HG02885 (cell line): ENCODE data around the gene MUC5AC.

Experiments
- ATAC-seq: cut with Tn5 transposase; IDR thresholded peaks from one replicate; pipeline ENCODE4 v1.9.1; 2021; ENCODE audit warnings: mild to moderate bottlenecking; ENCODE audit not compliant: unreplicated experiment, poor library complexity

Gene MUC5AC

DNA sequence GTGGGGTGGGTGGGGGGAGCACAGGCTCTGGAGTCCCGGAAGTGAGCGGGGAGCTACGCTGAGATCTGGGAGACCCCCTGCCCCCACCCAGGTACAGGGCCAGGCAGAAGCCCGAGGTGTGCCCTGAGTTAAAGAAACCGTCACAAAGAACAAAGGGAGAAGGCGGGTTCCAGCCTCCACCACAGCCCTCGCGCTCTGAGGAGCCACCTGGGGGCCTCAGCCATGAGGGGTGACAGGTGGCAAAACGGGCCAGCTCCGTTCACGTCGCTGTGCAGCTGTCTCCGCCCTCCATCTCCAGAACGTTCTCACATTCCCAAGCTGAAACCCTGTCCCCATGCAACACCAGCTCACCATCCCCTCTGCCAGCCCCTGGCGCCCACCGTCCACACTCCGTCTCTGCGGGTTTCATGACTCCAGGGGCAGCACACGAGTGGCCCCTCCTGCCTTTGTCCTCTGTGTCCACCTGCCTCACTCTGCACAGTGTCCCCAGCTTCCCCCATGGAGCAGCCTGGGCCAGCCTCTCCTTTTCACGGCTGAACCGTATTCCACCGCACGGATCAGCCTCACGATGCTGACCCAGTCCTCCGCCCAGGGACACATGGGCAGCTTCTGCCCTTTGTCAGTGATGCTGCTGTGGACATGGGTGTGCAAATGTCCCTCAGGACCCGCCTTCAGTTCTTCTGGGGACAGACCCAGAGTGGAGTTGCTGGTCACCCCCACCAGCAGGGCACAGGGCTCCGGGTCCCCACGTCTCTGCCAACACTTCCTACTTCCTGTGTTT, 63.4 kb downstream of the MUC5AC start:
- ATAC-seq, result no peak

DNA sequence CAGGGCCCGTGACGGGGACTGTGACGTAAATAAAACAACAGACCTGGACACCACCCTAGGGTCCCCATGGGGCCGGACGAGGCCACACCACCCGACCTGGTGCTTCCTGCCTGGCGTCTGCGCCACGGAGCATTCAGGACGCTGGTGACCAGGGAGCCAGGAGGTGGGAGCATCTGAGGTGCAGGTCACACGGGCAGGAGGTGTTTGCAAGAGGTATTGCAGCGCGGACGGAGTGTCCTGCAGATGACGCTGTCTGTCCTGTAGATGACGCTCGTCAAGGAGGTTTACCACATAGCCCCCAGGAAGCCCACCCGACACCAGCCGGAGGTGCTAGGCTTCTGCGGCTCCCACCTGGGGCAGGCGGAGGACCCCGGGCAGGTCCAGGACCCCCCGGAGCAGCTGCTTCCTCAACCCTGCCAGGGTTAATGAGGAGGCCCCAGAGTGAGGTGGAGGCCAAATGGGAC, 64.1 kb downstream of the MUC5AC start:
- no peak for ATAC-seq

- no peak for ATAC-seq
These were observed 65.0 kb downstream of the MUC5AC start, which contains the start of gene MUC5B for GRCh38 chr11:1222491-1223345. Gene MUC5B (plus strand): TSS chr11:1223066. CDS start chr11:1223124, 58 bp downstream.

DNA sequence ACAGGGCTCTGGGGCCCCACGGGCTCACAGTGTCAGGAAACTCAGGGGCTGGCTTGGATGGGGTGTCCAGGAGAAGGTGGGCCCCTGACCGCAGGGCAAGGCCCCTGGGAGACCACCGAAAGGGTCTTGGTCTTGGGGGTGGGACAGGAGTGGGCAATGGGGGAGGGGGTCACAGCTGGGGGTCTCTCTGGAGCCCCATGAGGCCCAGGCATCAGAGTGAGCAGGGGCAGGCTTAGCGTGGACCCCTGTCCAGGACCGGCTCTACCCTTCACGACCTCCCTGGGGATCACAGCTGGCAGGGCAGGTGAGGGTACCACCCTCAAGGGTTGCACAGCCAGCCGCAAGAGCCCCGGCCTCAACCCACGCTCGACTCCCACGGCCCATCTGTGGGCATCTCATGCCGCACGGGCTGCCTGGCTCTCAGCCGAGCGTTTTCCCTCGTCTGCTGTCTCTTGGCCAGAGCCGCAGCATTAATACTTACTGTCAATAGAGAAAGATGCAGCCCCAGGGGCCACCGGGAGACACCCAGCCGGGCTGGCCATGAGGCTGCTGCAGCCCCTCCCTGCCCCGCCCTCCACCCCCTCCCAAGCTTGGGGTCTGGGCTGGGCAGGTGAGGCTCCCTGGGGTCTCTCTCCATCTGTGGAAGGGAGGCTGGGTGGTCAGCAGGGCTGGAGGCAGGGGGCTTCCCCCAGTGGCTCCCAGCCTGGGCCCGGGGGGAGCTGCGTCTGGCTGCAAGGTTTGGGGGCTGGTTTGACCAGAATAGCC, 65.8 kb downstream of the MUC5AC start:
- ATAC-seq, result no peak

- no peak for ATAC-seq
These were observed 66.3 kb downstream of the MUC5AC start for GRCh38 chr11:1224111-1224490.

- no peak for ATAC-seq
These were observed 67.0 kb downstream of the MUC5AC start for GRCh38 chr11:1224491-1225385.

DNA sequence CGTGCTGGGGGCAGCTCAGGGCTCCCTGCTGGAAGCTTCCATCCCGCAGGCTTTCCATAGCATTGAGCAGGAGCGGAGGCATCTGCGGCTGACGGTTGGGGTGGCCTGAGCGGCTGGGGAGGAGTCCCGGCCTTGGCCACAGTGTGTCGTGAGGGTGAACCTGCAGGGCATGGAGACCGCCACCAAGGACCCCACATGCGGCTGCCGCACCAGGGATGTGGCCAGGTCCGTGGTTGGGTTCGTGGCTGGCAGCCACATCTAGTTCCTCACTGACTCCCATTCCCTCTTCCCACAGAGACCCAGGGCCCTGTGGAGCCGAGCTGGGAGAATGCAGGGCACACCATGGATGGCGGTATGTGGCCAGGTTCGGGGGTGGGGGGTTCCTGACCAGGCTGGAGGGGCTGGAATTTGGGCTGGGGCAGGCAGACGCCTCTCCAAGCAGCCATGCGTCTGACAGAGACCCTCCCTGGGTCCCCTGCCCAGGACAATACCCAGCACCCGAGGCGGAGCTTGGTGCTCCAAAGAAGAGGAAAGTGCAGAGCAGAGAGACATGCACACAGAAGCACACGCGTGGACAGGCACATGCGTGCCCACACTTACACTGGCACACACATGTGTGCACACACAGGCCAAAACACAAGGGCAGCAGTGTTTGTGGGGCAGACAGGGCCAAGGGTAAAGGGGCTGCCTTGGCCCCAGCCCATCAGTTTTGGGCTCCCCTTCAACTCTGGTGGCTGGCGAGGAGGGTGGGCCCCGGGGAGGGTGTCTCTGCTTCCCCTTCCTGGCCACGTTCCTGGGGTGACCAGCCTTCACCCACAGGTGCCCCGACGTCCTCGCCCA, 67.9 kb downstream of the MUC5AC start:
- ATAC-seq, result no peak

- ATAC-seq, result no peak
These were observed 68.7 kb downstream of the MUC5AC start for GRCh38 chr11:1226226-1226985.

DNA sequence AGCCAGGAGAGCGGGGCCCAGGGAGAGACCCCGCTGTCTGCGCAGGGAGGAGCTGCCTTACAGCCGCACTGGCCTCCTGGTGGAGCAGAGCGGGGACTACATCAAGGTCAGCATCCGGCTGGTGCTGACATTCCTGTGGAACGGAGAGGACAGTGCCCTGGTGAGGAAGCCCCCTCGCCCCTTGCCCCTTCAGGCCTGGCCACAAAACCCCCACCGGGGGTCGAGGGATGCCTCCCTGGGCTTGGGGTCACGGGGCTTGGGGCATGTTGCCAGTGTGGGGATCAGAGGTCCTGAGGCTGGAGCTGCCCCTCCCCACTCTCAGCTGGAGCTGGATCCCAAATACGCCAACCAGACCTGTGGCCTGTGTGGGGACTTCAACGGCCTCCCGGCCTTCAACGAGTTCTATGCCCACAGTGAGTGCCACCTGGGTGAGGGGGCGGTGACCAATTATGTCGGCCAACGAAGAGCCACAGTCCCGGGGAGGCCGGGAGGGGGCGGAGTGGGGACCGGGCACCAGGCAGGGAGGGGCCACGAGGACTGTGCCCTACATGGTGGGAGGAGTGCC, 69.3 kb downstream of the MUC5AC start:
- ATAC-seq, result no peak

DNA sequence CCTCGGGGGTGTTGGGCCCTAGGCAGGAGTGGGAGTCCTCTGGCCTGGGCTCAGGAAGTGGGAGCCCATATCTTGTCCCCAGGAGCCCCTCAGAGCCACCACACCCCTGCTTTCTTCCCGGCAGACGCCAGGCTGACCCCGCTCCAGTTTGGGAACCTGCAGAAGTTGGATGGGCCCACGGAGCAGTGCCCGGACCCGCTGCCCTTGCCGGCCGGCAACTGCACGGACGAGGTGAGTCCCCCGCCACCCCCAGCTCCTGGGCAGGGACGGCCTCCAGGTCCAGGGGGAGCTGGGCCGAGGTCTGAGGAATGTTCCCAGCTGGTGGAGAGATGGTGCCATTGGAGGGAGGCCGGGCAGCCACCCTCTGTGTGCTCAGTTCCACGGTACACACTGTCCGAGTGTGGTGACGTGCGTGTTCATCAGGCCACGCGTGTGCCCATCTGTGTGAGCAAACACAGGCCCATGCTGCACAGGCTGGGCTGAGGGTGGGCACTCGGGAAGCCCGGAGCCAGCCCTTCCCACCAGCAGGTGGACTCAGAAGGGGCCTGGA, 69.9 kb downstream of the MUC5AC start:
- no peak for ATAC-seq

DNA sequence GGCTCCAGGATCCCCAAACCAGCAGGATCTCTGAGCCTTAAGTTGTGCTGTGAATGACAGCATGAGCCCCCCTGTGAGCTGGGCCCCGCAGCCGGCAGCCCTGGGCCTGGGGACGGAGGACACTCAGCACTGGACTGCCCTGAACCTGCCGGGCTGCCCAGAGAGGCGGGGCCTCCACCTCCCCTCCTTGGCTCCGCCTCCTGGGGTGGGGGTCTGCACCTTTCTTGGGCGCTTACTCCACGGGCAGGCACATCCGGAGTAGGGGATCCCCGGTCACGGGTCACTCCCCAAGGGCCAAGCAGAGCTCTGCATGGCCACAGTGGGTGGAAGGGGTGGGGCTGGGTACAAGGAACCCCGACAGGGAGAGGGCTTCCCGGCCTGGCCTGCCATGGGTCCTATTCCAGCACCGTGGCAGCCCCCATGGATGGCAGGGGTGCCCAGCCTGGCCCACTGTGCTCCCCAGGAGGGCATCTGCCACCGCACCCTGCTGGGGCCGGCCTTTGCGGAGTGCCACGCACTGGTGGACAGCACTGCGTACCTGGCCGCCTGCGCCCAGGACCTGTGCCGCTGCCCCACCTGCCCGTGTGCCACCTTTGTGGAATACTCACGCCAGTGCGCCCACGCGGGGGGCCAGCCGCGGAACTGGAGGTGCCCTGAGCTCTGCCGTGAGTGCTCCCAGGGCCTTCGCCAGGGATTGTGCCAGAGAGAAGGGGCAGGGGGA, 70.5 kb downstream of the MUC5AC start:
- ATAC-seq, result no peak

DNA sequence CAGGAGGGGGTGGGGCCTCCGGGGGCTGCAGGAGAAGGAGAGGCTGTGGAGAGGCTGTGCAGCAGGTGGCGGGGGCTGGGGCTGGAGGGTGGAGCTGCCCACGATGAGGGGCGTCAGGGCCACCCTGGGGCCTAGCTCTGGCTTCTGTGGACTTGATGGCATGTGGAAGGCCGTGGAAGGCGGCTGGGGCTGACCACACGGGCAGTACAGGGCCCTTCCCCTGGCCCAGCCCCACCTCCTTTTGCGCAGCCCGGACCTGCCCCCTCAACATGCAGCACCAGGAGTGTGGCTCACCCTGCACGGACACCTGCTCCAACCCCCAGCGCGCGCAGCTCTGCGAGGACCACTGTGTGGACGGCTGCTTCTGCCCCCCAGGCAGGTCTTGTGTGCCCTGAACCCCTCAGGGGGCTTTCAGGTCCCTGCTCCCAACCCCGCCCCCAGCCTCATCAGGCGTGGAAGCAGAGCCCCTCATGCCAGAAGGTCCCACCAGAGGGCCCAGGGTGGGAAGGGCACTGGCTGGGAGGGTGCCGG, 71.2 kb downstream of the MUC5AC start:
- ATAC-seq, result no peak

GRCh38 chr11:1229471-1230120, 71.8 kb downstream of the MUC5AC start:
- no peak for ATAC-seq

DNA sequence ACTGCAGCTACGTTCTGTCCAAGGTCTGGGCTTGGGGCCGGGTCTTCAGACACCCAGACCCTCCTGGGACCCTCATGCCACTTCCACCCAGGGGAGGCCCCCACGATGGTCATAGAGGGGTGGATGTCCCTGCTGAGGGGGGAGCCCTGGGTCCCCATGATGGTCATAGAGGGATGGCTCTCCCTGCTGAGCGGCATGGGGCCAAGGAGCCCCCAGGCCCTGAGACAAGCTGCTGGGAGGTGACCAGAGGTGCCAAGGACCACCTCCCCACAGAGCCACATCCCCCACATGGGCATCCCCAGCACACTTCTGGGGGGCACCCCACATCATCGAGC, 72.3 kb downstream of the MUC5AC start:
- ATAC-seq, result no peak

DNA sequence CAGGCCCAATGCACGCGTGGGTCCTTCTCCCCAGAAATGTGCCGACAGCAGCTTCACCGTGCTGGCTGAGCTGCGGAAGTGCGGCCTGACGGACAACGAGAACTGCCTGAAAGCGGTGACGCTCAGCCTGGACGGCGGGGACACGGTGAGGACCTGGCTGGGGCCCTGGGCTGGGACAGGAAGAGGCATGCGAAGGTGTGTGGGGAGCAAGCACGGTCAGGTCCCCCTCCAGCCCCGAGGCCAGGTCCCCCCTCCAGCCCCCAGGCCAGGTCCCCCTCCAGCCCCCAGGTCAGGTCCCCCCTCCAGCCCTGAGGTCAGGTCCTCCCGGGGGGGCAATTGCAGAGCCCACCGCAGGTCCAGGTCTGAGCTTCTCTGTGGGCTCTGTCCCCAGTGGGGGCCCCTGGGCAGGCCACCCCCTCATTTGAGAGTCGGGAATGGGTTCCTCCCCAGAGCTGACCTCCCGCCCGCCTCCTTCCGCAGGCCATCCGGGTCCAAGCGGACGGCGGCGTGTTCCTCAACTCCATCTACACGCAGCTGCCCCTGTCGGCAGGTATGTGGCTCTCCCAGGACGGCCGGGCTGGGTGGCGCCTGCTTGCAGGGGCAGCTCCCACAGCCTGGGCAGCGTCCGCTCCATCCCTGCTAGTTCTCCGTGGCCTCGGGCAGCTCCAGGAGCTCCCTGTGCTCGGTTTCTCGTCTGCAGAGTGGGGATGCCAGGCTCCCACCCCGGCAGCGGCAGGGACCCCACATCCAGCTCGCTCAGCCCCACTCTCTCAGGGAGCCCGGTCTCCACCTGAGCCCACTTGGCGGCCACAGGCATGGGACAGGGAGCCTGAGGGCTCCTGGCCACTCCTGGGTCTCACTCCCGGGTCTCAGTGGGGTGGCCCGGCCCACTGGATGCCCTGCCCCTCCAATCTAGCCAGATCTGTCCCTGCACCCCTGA, 73.0 kb downstream of the MUC5AC start:
- ATAC-seq, result no peak
